HepG2 (cell line): Measurements from ENCODE around the gene HRH3. TPM values are rescaled to one million over a fixed set of nuclear protein-coding genes. Genes with fewer than 3 reads are reported as not detected.
A peak's percentile ranks its signal among the peaks of the same experiment; 100 is the strongest.

Source experiments
- ATF4 ChIP-seq, 2 experiments: fragments of 450-650 bp in 1 of 2; sonication (generic) in 1 of 2; formaldehyde crosslinking; IDR thresholded peaks; 2 replicates each; pipeline versions ENCODE4 v1.5.0 to v1.8.0; 2020 to 2022; ENCODE audit warnings: mild to moderate bottlenecking in 1 of 2, missing genetic modification reagents in 1 of 2
- HDAC2 ChIP-seq: sonication (generic); formaldehyde crosslinking; IDR thresholded peaks from 2 replicates; pipeline ENCODE4 v1.4.0; 2020; ENCODE audit warnings: missing genetic modification reagents
- KDM4B ChIP-seq: sonication (generic); formaldehyde crosslinking; IDR thresholded peaks from 2 replicates; pipeline ENCODE4 v1.4.0; 2020; ENCODE audit warnings: missing genetic modification reagents
- NBN ChIP-seq: fragments of 450-650 bp; conservative IDR thresholded peaks from 2 replicates; pipeline ENCODE4 v1.6.1; 2017
- SP140L ChIP-seq: sonication (generic); formaldehyde crosslinking; IDR thresholded peaks from 2 replicates; pipeline ENCODE4 v1.4.0; 2020; ENCODE audit warnings: missing genetic modification reagents, borderline replicate concordance
- SYNCRIP ChIP-seq: fragments of 200-400 bp; formaldehyde crosslinking; IDR thresholded peaks from 2 replicates; pipeline ENCODE4 v1.6.1; 2018; ENCODE audit warnings: mild to moderate bottlenecking, low read depth, low read length; ENCODE audit not compliant: insufficient read depth
- TARDBP ChIP-seq: sonication (generic); formaldehyde crosslinking; IDR thresholded peaks from 2 replicates; pipeline ENCODE4 v1.8.0; 2022; ENCODE audit warnings: mild to moderate bottlenecking, missing genetic modification reagents
- THAP9 ChIP-seq: sonication (generic); formaldehyde crosslinking; IDR thresholded peaks from 2 replicates; pipeline ENCODE4; 2020; ENCODE audit warnings: missing genetic modification reagents, mild to moderate bottlenecking, borderline replicate concordance
- ZNF556 ChIP-seq: sonication (generic); formaldehyde crosslinking; IDR thresholded peaks from 2 replicates; pipeline ENCODE4 v1.4.0; 2020; ENCODE audit warnings: mild to moderate bottlenecking, missing genetic modification reagents, borderline replicate concordance
- ZNF619 ChIP-seq: sonication (generic); formaldehyde crosslinking; IDR thresholded peaks from 2 replicates; pipeline ENCODE4 v1.4.0; 2020; ENCODE audit warnings: mild to moderate bottlenecking, missing genetic modification reagents
- ZNF710 ChIP-seq: sonication (generic); formaldehyde crosslinking; IDR thresholded peaks from 2 replicates; pipeline ENCODE4 v1.5.0; 2020; ENCODE audit warnings: mild to moderate bottlenecking, missing genetic modification reagents, borderline replicate concordance
- ZNF773 ChIP-seq: sonication (generic); formaldehyde crosslinking; IDR thresholded peaks from 2 replicates; pipeline ENCODE4 v1.4.0; 2020; ENCODE audit warnings: missing genetic modification reagents, borderline replicate concordance
- polyA plus RNA-seq, 8 experiments: library from polyadenylated mRNA; depleted of rRNA in 3 of 8; stranded (reverse) in 7 of 8; unstranded in 1 of 8; fragments of >200 nt; fragmentation: Illumina TruSeq in 4 of 8; extraction: Trizol in 4 of 8; gene quantifications; 2 replicates each; pipeline versions ENCODE4 v1.2.1 to v1.2.3, GENCODE V29; 2011 to 2016; ENCODE audit warnings: low read depth in 4 of 8, missing spikeins in 1 of 8, mixed read lengths in 1 of 8; ENCODE audit not compliant: insufficient read depth in 1 of 8
- total RNA-seq, 5 experiments: library from RNA; depleted of rRNA; stranded (reverse); fragments of >200 nt; fragmentation: Illumina TruSeq; extraction: Trizol; gene quantifications; 2 replicates each; pipeline ENCODE4 v1.2.3, GENCODE V29; 2016; ENCODE audit warnings: low read depth in 1 of 5
- TF ChIP-seq, protein P1 (sequence below): sonication (generic); formaldehyde crosslinking; IDR thresholded peaks from 2 replicates; pipeline ENCODE4 v1.4.0; 2020; ENCODE audit warnings: missing genetic modification reagents
- TF ChIP-seq, protein P2 (sequence below): sonication (generic); formaldehyde crosslinking; IDR thresholded peaks from 2 replicates; pipeline ENCODE4 v1.4.0; 2020; ENCODE audit warnings: missing genetic modification reagents

The HRH3 gene
- total and polyA plus RNA-seq, 2 of the 13 experiments (the other 11 are each of a cell fraction or from before 2014, with no cell fraction given), result 0.18 TPM; not detected in 1

GRCh38 chr20:62182469-62183425 lies 37.3 kb downstream of the HRH3 start, which contains the start of gene MTG2 (continued):
- TF ChIP-seq, protein P1, sequence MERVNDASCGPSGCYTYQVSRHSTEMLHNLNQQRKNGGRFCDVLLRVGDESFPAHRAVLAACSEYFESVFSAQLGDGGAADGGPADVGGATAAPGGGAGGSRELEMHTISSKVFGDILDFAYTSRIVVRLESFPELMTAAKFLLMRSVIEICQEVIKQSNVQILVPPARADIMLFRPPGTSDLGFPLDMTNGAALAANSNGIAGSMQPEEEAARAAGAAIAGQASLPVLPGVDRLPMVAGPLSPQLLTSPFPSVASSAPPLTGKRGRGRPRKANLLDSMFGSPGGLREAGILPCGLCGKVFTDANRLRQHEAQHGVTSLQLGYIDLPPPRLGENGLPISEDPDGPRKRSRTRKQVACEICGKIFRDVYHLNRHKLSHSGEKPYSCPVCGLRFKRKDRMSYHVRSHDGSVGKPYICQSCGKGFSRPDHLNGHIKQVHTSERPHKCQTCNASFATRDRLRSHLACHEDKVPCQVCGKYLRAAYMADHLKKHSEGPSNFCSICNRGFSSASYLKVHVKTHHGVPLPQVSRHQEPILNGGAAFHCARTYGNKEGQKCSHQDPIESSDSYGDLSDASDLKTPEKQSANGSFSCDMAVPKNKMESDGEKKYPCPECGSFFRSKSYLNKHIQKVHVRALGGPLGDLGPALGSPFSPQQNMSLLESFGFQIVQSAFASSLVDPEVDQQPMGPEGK (CRISPR knock-in tag), result peak; percentile 94
- TF ChIP-seq NBN (no peak), ZNF619 (peak; percentile 100), SYNCRIP (no peak), HDAC2 (peak; percentile 92), SP140L (CRISPR knock-in tag) (peak; percentile 79; the same call in 1 of the 2 replicates), TARDBP (CRISPR knock-in tag) (peak; percentile 98), THAP9 (CRISPR knock-in tag) (peak; percentile 92; the same call in 1 of the 2 replicates), ZNF556 (CRISPR knock-in tag) (peak; percentile 94; the same call in 1 of the 2 replicates), ATF4 (CRISPR knock-in tag; IDR thresholded peaks at IDR 0.05) (peak in 1 of 2 experiments; percentile 83; a peak in 2 of 4 replicates), ZNF773 (CRISPR knock-in tag) (peak; percentile 93; the same call in 1 of the 2 replicates), ZNF710 (peak; percentile 94; the same call in 1 of the 2 replicates), KDM4B (CRISPR knock-in tag) (peak; percentile 99)
- TF ChIP-seq, protein P2, sequence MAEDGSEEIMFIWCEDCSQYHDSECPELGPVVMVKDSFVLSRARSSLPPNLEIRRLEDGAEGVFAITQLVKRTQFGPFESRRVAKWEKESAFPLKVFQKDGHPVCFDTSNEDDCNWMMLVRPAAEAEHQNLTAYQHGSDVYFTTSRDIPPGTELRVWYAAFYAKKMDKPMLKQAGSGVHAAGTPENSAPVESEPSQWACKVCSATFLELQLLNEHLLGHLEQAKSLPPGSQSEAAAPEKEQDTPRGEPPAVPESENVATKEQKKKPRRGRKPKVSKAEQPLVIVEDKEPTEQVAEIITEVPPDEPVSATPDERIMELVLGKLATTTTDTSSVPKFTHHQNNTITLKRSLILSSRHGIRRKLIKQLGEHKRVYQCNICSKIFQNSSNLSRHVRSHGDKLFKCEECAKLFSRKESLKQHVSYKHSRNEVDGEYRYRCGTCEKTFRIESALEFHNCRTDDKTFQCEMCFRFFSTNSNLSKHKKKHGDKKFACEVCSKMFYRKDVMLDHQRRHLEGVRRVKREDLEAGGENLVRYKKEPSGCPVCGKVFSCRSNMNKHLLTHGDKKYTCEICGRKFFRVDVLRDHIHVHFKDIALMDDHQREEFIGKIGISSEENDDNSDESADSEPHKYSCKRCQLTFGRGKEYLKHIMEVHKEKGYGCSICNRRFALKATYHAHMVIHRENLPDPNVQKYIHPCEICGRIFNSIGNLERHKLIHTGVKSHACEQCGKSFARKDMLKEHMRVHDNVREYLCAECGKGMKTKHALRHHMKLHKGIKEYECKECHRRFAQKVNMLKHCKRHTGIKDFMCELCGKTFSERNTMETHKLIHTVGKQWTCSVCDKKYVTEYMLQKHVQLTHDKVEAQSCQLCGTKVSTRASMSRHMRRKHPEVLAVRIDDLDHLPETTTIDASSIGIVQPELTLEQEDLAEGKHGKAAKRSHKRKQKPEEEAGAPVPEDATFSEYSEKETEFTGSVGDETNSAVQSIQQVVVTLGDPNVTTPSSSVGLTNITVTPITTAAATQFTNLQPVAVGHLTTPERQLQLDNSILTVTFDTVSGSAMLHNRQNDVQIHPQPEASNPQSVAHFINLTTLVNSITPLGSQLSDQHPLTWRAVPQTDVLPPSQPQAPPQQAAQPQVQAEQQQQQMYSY (CRISPR knock-in tag), result peak; percentile 86
